HL-60 (cell line): Measurements from ENCODE around the gene AFF2.

Experiments
- DNase-seq, 2 experiments: peaks; one replicate each; pipeline ENCODE4 v3.0.0-alpha.2; 2010 to 2020; ENCODE audit warnings: low read depth in 1 of 2, low spot score in 1 of 2
- H3K27ac ChIP-seq: fragments of 250-450 bp; sonication (Bioruptor Pico); replicated peaks from 2 replicates; pipeline ENCODE4 v1.5.1; 2020; ENCODE audit warnings: mild to moderate bottlenecking, moderate library complexity
- H3K27me3 ChIP-seq: fragments of 250-450 bp; sonication (Bioruptor Pico); 2 replicates; pipeline ENCODE4 v1.5.1; 2021; ENCODE audit warnings: mild to moderate bottlenecking, moderate library complexity; ENCODE audit not compliant: insufficient read depth, poor library complexity, severe bottlenecking
- H3K4me3 ChIP-seq: replicated peaks from 2 replicates; pipeline ENCODE4 v1.5.1; 2011; ENCODE audit warnings: mild to moderate bottlenecking, control low read depth, low read length; ENCODE audit not compliant: insufficient read depth
- GABPA ChIP-seq: IDR thresholded peaks from 2 replicates; pipeline ENCODE4 v1.6.1; 2012; ENCODE audit warnings: low read depth
- POLR2AphosphoS5 ChIP-seq: IDR thresholded peaks from 2 replicates; pipeline ENCODE4 v1.6.1; 2012; ENCODE audit warnings: low read depth
- SPI1 ChIP-seq: IDR thresholded peaks from 2 replicates; pipeline ENCODE4 v1.6.1; 2012; ENCODE audit warnings: low read depth, mild to moderate bottlenecking, borderline replicate concordance
- TF ChIP-seq, protein P1 (sequence below): IDR thresholded peaks from one replicate; pipeline ENCODE4 v1.5.1; 2011; ENCODE audit warnings: low read length, control low read depth, inconsistent platforms; ENCODE audit not compliant: insufficient read depth
- TF ChIP-seq, protein P2 (sequence below): IDR thresholded peaks from 2 replicates; pipeline ENCODE4 v1.6.1; 2012; ENCODE audit warnings: low read depth; ENCODE audit not compliant: insufficient replicate concordance

Gene AFF2

DNA sequence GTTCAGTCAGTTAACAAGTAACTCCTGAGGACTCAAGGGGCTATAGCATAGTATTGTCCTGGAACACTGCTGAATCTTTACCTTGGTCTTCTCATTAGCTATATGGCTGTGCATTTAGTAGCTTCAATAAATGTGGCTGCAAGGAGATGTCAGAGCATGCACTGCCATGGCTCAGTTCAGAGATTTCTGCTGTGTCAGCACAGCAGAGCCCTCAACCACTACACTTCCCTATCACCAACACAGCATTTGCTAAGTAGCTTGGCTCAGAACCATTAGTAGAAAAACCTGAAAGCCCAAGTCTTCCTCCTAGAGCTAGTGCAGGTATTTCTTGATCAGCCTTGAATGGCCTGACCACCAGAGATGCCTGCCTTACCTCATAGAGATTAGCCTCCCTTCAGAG, 538.6 kb downstream of the AFF2 start:
- no peaks in the 10 kb centered on the region for H3K27me3 ChIP-seq
- no peak for DNase-seq
- no peak for TF ChIP-seq SPI1
- TF ChIP-seq POLR2AphosphoS5: no peak
- TF ChIP-seq, protein P1, sequence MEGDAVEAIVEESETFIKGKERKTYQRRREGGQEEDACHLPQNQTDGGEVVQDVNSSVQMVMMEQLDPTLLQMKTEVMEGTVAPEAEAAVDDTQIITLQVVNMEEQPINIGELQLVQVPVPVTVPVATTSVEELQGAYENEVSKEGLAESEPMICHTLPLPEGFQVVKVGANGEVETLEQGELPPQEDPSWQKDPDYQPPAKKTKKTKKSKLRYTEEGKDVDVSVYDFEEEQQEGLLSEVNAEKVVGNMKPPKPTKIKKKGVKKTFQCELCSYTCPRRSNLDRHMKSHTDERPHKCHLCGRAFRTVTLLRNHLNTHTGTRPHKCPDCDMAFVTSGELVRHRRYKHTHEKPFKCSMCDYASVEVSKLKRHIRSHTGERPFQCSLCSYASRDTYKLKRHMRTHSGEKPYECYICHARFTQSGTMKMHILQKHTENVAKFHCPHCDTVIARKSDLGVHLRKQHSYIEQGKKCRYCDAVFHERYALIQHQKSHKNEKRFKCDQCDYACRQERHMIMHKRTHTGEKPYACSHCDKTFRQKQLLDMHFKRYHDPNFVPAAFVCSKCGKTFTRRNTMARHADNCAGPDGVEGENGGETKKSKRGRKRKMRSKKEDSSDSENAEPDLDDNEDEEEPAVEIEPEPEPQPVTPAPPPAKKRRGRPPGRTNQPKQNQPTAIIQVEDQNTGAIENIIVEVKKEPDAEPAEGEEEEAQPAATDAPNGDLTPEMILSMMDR: no peak
- TF ChIP-seq, protein P2, sequence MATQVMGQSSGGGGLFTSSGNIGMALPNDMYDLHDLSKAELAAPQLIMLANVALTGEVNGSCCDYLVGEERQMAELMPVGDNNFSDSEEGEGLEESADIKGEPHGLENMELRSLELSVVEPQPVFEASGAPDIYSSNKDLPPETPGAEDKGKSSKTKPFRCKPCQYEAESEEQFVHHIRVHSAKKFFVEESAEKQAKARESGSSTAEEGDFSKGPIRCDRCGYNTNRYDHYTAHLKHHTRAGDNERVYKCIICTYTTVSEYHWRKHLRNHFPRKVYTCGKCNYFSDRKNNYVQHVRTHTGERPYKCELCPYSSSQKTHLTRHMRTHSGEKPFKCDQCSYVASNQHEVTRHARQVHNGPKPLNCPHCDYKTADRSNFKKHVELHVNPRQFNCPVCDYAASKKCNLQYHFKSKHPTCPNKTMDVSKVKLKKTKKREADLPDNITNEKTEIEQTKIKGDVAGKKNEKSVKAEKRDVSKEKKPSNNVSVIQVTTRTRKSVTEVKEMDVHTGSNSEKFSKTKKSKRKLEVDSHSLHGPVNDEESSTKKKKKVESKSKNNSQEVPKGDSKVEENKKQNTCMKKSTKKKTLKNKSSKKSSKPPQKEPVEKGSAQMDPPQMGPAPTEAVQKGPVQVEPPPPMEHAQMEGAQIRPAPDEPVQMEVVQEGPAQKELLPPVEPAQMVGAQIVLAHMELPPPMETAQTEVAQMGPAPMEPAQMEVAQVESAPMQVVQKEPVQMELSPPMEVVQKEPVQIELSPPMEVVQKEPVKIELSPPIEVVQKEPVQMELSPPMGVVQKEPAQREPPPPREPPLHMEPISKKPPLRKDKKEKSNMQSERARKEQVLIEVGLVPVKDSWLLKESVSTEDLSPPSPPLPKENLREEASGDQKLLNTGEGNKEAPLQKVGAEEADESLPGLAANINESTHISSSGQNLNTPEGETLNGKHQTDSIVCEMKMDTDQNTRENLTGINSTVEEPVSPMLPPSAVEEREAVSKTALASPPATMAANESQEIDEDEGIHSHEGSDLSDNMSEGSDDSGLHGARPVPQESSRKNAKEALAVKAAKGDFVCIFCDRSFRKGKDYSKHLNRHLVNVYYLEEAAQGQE: no peak
- TF ChIP-seq GABPA: no peak
- no peak overlapping the region for H3K27ac ChIP-seq
- no peak overlapping the region for H3K4me3 ChIP-seq

GRCh38 chrX:149040873-149041535, 540.6 kb downstream of the AFF2 start:
- DNase-seq: no peak
- TF ChIP-seq, protein P1: no peak
- TF ChIP-seq POLR2AphosphoS5 (no peak), SPI1 (no peak), GABPA (no peak)
- TF ChIP-seq, protein P2: no peak
- no peak overlapping the region for H3K27ac ChIP-seq
- no peaks in the 10 kb centered on the region for H3K27me3 ChIP-seq
- no peak overlapping the region for H3K4me3 ChIP-seq

GRCh38 chrX:149043401-149043800, 543.0 kb downstream of the AFF2 start:
- Histone ChIP-seq H3K27me3 (no peaks in the 10 kb centered on the region), H3K4me3 (no peak overlapping the region), H3K27ac (no peak overlapping the region)
- TF ChIP-seq, protein P2: no peak
- TF ChIP-seq POLR2AphosphoS5 (no peak), GABPA (no peak), SPI1 (no peak)
- TF ChIP-seq, protein P1: no peak
- no peak for DNase-seq
